ENCODE data around the gene NANOS3. TPM values are rescaled to one million over a fixed set of nuclear protein-coding genes. Genes with fewer than 3 reads are reported as not detected.

NANOS3 gene
- total RNA-seq, 1 donor from 2014 or later = not detected

- Mint-ChIP-seq H3K4me3 (no peak overlapping the region), H3K9me3 (peaks cover 2% of the 10 kb centered on the region), H3K4me1 (no peaks in the 10 kb centered on the region), H3K36me3 (peaks cover 37% of the 10 kb centered on the region), H3K27me3 (ENCODE audit: insufficient read depth, low read depth) (peaks cover 4% of the 10 kb centered on the region), H3K27ac (no peak overlapping the region)
- no peaks in the 10 kb centered on the region for H3K79me2 ChIP-seq (ENCODE audit: low read depth)
- no peaks in the 10 kb centered on the region for H3K27me3 ChIP-seq
- DNase-seq (ENCODE audit: low spot score) = no peak
- peaks cover under 1% of the 10 kb centered on the region for H3K36me3 ChIP-seq
- no peak overlapping the region for H3K4me3 ChIP-seq
- H2AFZ ChIP-seq (replicated peaks) = no peak overlapping the region
- H4K20me1 ChIP-seq (ENCODE audit: low read depth) = no peaks in the 10 kb centered on the region
- TF ChIP-seq, protein P1, sequence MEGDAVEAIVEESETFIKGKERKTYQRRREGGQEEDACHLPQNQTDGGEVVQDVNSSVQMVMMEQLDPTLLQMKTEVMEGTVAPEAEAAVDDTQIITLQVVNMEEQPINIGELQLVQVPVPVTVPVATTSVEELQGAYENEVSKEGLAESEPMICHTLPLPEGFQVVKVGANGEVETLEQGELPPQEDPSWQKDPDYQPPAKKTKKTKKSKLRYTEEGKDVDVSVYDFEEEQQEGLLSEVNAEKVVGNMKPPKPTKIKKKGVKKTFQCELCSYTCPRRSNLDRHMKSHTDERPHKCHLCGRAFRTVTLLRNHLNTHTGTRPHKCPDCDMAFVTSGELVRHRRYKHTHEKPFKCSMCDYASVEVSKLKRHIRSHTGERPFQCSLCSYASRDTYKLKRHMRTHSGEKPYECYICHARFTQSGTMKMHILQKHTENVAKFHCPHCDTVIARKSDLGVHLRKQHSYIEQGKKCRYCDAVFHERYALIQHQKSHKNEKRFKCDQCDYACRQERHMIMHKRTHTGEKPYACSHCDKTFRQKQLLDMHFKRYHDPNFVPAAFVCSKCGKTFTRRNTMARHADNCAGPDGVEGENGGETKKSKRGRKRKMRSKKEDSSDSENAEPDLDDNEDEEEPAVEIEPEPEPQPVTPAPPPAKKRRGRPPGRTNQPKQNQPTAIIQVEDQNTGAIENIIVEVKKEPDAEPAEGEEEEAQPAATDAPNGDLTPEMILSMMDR (IDR thresholded peaks at IDR 0.05) = no peak
- TF ChIP-seq EZH2phosphoT487 (IDR thresholded peaks at IDR 0.05) (no peak), EZH2 (IDR thresholded peaks at IDR 0.05) (no peak)
- H3K9me3 ChIP-seq (ENCODE audit: low read depth) = no peaks in the 10 kb centered on the region
- H3K4me1 ChIP-seq = no peaks in the 10 kb centered on the region
- H3K4me2 ChIP-seq = no peak overlapping the region
- no peak overlapping the region for H3K9ac ChIP-seq
- no peaks in the 10 kb centered on the region for H3F3A ChIP-seq (ENCODE audit: low read depth)
- no peak overlapping the region for H3K27ac ChIP-seq
These were observed 49.1 kb downstream of the NANOS3 start for GRCh38 chr19:13926010-13926409.

GRCh38 chr19:13926715-13927114 is 49.8 kb downstream of the NANOS3 start:
- DNase-seq (ENCODE audit: low spot score) = no peak
- Histone ChIP-seq H3K4me2 (no peak overlapping the region), H3K9ac (no peak overlapping the region), H3K36me3 (no peaks in the 10 kb centered on the region), H3K9me3 (ENCODE audit: low read depth) (no peaks in the 10 kb centered on the region), H4K20me1 (ENCODE audit: low read depth) (no peaks in the 10 kb centered on the region), H3F3A (ENCODE audit: low read depth) (no peaks in the 10 kb centered on the region), H3K27ac (no peak overlapping the region), H3K79me2 (ENCODE audit: low read depth) (no peaks in the 10 kb centered on the region), H3K27me3 (no peaks in the 10 kb centered on the region), H3K4me3 (no peak overlapping the region), H2AFZ (replicated peaks) (no peak overlapping the region), H3K4me1 (no peaks in the 10 kb centered on the region)
- Mint-ChIP-seq H3K27ac (no peak overlapping the region), H3K4me1 (no peaks in the 10 kb centered on the region), H3K4me3 (peak overlapping the region; percentile 21), H3K27me3 (ENCODE audit: insufficient read depth, low read depth) (peaks cover 4% of the 10 kb centered on the region), H3K9me3 (no peaks in the 10 kb centered on the region), H3K36me3 (peaks cover 30% of the 10 kb centered on the region)
- TF ChIP-seq EZH2phosphoT487 (IDR thresholded peaks at IDR 0.05) (no peak), EZH2 (IDR thresholded peaks at IDR 0.05) (no peak)
- TF ChIP-seq, protein P1 (IDR thresholded peaks at IDR 0.05) = no peak

DNA sequence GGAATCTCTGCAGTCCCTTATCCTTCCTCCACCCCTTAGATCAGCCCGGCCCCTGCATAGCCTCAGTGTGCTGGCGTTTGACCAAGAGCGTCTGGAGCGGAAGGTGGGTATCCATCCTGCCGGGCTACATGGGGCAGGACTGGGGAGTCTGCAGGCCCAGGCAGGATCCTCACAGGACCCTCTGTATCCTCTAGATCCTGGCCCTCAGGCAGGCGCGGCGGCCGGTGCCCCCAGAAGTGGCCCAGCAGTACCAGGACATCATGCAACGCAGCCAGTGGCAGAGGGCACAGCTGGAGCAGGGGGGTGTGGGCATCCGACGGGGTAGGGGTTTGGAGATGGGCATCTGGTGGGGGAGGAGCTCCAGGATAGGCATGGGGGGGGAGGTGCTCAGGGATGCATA is 52.4 kb downstream of the NANOS3 start:
- H3K4me3 Mint-ChIP-seq = no peak overlapping the region
- no peaks in the 10 kb centered on the region for H3K9me3 Mint-ChIP-seq
- Histone ChIP-seq H3K79me2 (ENCODE audit: low read depth) (no peaks in the 10 kb centered on the region), H3K9ac (no peak overlapping the region), H3F3A (ENCODE audit: low read depth) (peaks cover 4% of the 10 kb centered on the region), H2AFZ (replicated peaks) (no peak overlapping the region), H3K4me2 (no peak overlapping the region), H3K27ac (no peak overlapping the region), H3K9me3 (ENCODE audit: low read depth) (no peaks in the 10 kb centered on the region), H3K4me1 (no peaks in the 10 kb centered on the region), H3K4me3 (no peak overlapping the region), H3K27me3 (no peaks in the 10 kb centered on the region), H4K20me1 (ENCODE audit: low read depth) (no peaks in the 10 kb centered on the region), H3K36me3 (no peaks in the 10 kb centered on the region)
- no peak overlapping the region for H3K27ac Mint-ChIP-seq
- H3K4me1 Mint-ChIP-seq = peaks cover 3% of the 10 kb centered on the region
- TF ChIP-seq EZH2 (IDR thresholded peaks at IDR 0.05) (no peak), EZH2phosphoT487 (IDR thresholded peaks at IDR 0.05) (no peak)
- TF ChIP-seq, protein P1 (IDR thresholded peaks at IDR 0.05) = no peak
- peaks cover 5% of the 10 kb centered on the region for H3K27me3 Mint-ChIP-seq (ENCODE audit: insufficient read depth, low read depth)
- peaks cover 19% of the 10 kb centered on the region for H3K36me3 Mint-ChIP-seq
- no peak for DNase-seq (ENCODE audit: low spot score)

All from neural progenitor cell (in vitro differentiated cells).